ENCODE data around the gene SLC35G1. TPM values are rescaled to one million over a fixed set of nuclear protein-coding genes. Genes with fewer than 3 reads are reported as not detected.

Gene SLC35G1, protein sequence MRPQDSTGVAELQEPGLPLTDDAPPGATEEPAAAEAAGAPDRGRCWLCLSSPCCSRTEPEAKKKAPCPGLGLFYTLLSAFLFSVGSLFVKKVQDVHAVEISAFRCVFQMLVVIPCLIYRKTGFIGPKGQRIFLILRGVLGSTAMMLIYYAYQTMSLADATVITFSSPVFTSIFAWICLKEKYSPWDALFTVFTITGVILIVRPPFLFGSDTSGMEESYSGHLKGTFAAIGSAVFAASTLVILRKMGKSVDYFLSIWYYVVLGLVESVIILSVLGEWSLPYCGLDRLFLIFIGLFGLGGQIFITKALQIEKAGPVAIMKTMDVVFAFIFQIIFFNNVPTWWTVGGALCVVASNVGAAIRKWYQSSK
- polyA plus RNA-seq = 1 to 10 TPM in 2 of 3 donors, under 1 TPM in 1; 0.90 to 4.0 (median 2.7) TPM

- 0 to 1% (median 1%) methylated on average over 66 to 82 of the region's 82 CpGs for WGBS, 3 donors
- no peak within 1 kb of the TSS for H3K27ac ChIP-seq (ENCODE audit: low read depth, low read length)
These were observed at the start of gene SLC35G1 for GRCh38 chr10:93893646-93894515. SLC35G1 (plus strand) TSS chr10:93893978; CDS start chr10:93894034, 56 bp downstream.

DNA sequence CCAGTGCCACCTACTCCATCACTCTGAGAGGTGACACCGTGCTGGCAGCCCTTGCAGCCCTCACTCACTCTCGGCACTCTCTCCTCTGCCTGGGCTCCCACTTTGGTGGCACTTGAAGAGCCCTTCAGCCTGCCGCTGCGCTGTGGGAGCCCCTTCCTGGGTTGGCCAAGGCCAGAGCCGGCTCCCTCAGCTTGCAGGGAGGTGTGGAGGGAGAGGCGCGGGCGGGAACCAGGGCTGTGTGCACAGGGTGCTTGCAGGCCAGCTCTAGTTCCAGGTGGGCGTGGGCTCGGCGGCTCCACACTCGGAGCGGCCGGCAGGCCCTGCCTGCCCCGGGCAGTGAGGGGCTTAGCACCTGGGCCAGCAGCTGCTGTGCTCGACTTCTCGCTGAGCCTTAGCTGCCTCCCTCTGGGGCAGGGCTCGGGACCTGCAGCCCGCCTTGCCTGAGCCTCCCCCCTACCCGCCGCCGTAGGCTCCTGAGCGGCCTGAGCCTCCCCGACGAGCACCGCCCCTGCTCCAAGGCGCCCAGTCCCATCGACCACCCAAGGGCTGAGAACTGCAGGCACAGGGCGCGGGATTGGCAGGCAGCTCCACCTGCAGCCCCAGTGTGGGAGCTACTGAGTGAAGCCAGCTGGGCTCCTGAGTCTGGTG, 48.7 kb upstream of the SLC35G1 start:
- no peak overlapping the region for H3K27ac ChIP-seq (ENCODE audit: low read depth, low read length)
- WGBS, 3 donors = 93 to 97% (median 96%) methylated on average over 30 of the region's 30 CpGs

DNA sequence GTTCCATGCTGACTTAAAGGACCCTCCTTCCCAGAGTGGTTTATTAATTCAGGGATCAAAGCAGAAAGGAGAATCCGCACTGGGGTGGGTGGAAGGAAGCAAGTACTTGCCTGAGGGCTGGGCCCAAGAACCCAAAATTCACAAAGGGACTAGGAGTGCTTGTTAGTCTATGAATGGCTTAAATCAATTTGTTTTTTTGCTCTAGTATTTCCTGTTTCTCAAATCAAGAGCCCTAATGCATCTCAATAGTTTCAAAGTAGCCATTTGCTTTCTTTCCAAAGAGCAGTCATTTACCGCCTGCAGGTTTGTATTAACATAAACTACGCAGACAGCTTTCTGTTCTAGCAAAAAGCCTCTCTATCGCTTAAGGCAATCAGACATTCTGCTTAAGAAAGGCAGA, 44.2 kb upstream of the SLC35G1 start:
- no peak overlapping the region for H3K27ac ChIP-seq (ENCODE audit: low read depth, low read length)
- 83 to 88% (median 87%) methylated on average over 4 of the region's 4 CpGs for WGBS, 3 donors

- no peak overlapping the region for H3K27ac ChIP-seq (ENCODE audit: low read depth, low read length)
- WGBS, 3 donors = 73 to 80% (median 74%) methylated on average over 10 of the region's 10 CpGs
These were observed 43.5 kb upstream of the SLC35G1 start for GRCh38 chr10:93850031-93851015.

- 85 to 97% (median 88%) methylated on average over 3 of the region's 3 CpGs for WGBS, 3 donors
These were observed 42.6 kb upstream of the SLC35G1 start for GRCh38 chr10:93851169-93851568.

GRCh38 chr10:93852476-93853095, 41.2 kb upstream of the SLC35G1 start:
- no peak overlapping the region for H3K27ac ChIP-seq (ENCODE audit: low read depth, low read length)
- 75 to 81% (median 77%) methylated on average over 4 of the region's 4 CpGs for WGBS, 3 donors

More at GRCh38 chr10:93851169-93851568, 42.6 kb upstream of the SLC35G1 start:
- no peak overlapping the region for H3K27ac ChIP-seq (ENCODE audit: low read depth, low read length)

GRCh38 chr10:93854975-93855374, 38.8 kb upstream of the SLC35G1 start:
- WGBS, 3 donors = 20 to 52% (median 40%) methylated on average over 3 of the region's 3 CpGs
- H3K27ac ChIP-seq (ENCODE audit: low read depth, low read length) = no peak overlapping the region

- H3K27ac ChIP-seq (ENCODE audit: low read depth, low read length) = no peak overlapping the region
- WGBS, 3 donors = 84 to 88% (median 88%) methylated on average over 10 of the region's 10 CpGs
These were observed 37.2 kb upstream of the SLC35G1 start for GRCh38 chr10:93856349-93857145.

GRCh38 chr10:93859049-93859655, 34.6 kb upstream of the SLC35G1 start:
- 33 to 35% (median 34%) methylated on average over 3 of the region's 3 CpGs for WGBS, 3 donors
- H3K27ac ChIP-seq (ENCODE audit: low read depth, low read length) = no peak overlapping the region

DNA sequence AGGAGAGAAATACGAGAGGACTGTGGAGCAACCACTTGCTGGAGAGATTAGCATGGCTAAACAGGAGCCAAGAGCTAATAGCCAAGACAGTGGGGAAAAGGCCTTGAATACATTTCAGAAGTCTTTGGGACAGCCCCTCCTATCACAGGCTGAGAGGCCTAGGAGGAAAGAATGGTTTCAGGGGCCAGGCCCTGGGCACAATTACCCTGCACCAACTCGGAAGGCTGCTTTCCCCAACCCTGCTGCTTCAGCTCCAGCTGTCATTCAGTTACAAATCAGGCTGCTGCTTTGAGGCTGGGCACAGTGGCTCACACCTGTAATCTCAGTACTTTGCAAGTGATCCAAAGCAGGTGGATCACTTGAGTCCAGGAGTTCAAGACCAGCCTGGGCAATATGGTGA, 32.0 kb upstream of the SLC35G1 start:
- no peak overlapping the region for H3K27ac ChIP-seq (ENCODE audit: low read depth, low read length)
- 81 to 87% (median 84%) methylated on average over 2 of the region's 2 CpGs for WGBS, 3 donors

GRCh38 chr10:93865794-93866425, 27.9 kb upstream of the SLC35G1 start:
- 74 to 88% (median 81%) methylated on average over 6 of the region's 6 CpGs for WGBS, 3 donors
- no peak overlapping the region for H3K27ac ChIP-seq (ENCODE audit: low read depth, low read length)

DNA sequence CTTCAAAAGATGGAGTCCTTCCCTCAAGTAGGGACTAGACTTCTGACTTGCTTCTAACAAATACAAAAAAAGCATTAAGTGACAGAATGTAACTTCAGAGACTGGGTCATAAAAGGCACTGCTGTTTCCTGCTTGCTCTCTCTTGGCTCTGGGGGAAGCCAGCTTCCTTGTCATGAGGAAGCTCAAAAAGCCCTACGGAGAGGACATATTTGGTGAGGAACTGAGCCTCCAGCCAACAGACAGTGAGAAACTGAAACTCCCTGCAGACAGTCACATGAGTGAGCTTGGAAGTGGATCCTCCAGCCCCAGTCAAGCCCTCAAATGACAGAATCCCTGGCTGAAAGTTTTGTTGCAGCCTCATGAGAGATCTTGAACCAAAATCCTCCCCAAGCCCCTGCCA, 26.3 kb upstream of the SLC35G1 start:
- WGBS, 3 donors = 47 to 95% (median 52%) methylated on average over 1 of the region's 1 CpG
- no peak overlapping the region for H3K27ac ChIP-seq (ENCODE audit: low read depth, low read length)

DNA sequence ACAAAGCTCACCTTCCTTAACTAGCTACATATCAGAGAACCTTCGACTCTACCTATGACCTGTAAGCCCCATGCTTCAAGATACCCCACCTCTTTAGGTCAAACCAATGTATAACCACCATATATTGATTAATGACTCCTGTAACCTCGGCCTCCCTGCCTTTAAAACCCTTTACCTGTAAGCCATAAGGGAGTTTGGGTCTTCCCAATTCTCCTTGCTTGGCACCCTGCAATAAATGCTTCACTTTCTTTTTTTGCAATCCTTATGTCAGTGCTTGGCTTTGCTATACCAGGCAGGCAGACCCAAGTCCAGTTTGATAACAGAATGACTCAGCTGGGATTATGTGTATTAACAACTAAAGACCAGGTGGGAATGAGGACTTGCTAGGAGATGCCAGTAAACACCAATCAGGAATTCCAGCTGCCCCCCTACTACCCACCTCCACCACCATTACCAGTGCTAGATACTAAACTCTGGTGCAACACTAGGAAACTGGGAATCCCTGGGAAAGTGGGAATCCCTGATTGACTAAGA, 22.0 kb upstream of the SLC35G1 start:
- H3K27ac ChIP-seq (ENCODE audit: low read depth, low read length) = no peak overlapping the region
- 73 to 81% (median 78%) methylated on average over 2 of the region's 2 CpGs for WGBS, 3 donors

- no peak overlapping the region for H3K27ac ChIP-seq (ENCODE audit: low read depth, low read length)
- 83 to 88% (median 85%) methylated on average over 2 of the region's 2 CpGs for WGBS, 3 donors
These were observed 21.2 kb upstream of the SLC35G1 start for GRCh38 chr10:93872375-93873158.
